ENCODE measurements around the gene DIRAS2. TPM values are rescaled to one million over a fixed set of nuclear protein-coding genes. Genes with fewer than 3 reads are reported as not detected.
"Not testable (repeated sequence)": the region's sequence is repeated elsewhere in the genome, so short reads cannot be mapped to it uniquely, and the experiment has no call there.

DIRAS2 gene, protein sequence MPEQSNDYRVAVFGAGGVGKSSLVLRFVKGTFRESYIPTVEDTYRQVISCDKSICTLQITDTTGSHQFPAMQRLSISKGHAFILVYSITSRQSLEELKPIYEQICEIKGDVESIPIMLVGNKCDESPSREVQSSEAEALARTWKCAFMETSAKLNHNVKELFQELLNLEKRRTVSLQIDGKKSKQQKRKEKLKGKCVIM
- 0.42 TPM for polyA plus RNA-seq (2013, experiment 1 of 2; ENCODE audit: insufficient read length)
- 0.84 TPM for polyA plus RNA-seq (2013, experiment 2 of 2; ENCODE audit: insufficient read length)

DNA sequence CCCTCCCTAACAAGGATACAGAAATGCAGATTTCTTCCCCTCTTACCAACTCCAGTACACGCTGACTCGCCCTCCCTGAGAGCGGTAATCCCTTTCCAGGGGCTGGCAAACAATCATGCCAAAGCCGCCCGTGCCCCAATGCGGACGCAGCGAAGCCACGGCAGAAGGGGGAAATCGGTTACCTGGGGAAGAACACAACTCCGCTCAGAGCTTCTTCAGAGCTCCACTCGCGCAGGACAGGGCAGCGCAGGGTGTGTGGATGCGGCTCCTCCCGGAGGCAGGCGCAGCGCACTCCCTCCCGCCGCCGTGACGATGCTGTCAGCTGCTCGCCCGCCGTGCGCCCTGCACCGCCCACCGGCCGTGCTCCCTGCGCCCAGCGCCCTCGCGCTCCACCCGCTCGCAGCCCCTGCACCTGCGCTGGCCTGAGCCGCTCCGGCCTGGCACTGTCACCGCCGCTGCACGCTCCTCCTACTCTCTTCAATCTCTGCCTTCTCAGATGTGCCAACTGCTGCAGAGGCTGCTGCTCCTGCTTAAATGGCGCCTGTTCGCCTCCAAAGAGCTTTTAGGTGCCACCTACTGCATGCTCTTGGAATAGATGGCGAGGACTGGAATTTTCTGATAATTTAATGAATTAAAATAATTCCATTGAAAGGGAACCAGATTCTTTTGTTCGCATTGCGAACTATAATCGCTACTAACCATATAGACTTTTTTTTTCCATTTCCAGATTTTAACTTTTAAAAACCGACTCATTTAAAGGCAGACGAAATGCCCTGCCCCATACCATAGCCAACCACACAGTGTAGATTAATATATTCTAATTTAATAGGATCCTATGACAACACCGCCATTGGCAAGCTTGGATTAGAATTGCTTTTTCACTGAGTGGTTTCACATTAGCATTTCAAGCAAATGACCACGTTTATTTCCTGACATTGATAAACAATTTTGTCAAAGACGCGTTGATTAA is at the start of gene DIRAS2:
Gene DIRAS2, minus strand, starts transcription at position 255 of the 970 bp plus-strand sequence. CDS start 28,997 bp downstream, outside the sequence.
- peak; percentile 66 for DNase-seq

DNA sequence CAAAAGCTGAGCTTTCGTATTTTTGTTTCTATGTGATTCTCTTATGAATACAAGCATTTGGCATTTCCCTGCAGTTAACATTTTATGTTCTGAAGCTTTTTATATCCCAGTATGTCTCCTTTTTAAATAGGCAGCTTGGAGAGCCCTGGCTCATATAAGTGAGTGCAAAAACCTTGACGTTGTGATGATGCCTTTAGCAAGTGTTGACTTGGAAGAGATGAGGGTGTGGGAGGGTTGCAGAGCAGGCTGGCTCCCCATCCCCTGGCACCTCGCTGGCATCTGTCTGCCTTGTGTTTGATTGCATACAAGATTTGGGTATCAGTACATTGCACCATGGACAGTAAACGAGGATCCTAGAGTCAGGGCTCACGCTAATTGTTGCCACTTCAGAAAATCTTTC is 42.1 kb upstream of the DIRAS2 start:
- no peak for DNase-seq

DNA sequence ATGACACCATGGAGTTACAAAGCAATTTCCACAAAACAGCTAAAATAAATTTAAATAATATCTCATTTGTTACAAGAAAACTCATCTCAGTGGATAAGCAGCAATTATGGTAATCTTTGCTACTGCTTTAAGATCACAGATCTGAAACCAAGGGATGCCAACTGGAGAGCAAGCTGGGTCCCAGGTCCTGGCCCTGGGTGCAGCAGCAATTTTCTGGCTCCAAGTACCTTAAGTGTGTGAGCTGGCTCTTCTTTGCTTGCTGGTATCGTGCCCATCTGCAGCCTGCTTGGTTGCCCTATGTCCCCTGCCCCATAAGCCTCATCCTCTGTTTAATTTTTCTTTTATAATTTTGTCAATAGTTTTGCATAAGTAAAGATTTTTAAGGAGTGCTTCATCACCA is 41.5 kb upstream of the DIRAS2 start:
- DNase-seq = no peak

DNA sequence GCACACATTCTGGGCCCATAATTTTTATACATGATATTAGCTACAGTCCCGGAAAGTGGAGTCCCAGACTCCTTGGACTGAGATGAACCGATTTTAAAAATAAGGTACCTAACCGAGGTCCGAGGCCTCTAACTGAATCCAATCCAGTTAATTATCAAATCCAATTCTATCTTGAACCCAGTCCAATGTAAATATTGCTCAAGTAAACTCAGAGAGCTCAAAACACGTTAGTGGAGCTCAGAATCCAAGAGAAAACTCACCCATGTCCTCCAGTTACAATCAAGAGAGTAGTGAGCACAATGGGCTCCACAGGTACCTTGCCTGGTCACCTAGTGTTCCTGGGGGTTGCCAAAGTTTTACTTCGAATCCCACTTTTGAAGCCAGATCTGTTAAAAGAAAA is 37.9 kb upstream of the DIRAS2 start:
- DNase-seq = no peak

DNA sequence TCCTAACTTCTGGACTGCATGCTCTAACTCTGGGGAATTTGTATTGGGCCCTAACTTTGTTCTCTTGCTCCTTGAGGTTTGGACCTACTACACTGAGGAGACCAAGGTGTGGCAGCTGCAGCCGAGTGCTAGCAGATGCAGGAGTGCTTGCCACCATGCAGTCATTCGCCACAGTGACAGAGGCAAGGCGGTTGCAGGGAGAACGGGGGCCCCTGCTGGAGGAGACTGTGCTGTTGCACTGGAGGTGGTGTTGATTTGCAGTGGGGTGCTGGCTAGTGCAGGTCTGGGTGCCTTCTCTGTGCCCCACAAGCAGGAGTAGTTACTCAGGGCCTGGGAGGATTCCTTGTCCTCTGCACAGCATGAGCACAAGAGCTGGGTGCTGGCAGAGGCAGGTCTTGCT is 22.4 kb upstream of the DIRAS2 start:
- no peak for DNase-seq

DNA sequence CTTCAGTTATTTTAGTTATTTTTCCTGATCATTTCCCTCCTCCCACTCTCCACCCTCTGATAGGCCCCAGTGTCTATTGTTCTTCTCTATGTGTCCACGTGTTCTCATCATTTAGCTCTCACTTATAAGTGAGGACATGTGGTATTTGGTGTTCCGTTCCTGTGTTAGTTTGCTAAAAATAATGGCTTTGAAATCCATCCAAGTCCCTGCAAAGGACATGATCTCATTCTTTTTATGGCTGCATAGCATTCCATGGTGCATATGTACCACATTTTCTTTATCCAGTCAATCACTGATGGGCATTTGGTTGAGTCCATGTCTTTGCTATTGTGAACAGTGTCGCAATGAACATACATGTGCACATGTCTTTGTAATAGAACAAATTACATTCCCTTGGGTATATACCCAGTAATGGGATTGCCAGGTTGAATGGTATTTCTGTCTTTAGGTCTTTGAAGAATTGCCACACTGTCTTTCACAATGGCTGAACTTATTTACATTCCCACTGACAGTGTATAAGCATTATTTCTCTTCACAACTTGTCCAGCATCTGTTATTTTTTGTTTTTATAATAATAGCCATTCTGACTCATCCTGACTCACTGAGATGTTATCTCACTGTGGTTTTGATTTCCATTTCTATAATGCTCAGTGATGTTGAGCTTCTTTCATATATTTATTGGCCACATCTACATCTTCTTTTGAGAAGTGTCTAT is 17.2 kb upstream of the DIRAS2 start:
- peak; percentile 57 for DNase-seq

DNA sequence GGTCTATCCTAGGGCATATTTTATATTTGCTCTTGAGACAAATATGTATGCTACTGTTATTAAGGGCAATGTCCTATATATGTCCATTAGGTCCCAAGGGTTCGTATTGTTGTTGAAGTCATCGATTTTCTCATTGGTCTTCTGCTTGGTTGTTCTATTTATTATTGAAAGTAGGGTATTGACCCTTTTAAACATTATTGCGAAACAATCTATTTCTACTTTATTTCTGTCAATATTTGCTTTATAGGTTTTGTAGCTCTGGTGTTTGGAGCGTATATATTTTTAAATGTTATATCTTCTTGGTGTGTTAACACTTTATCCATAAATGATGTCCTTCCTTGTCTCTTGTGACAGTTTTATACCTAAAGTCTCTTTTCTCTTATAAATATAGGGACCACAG is 16.2 kb upstream of the DIRAS2 start:
- no peak for DNase-seq

DNA sequence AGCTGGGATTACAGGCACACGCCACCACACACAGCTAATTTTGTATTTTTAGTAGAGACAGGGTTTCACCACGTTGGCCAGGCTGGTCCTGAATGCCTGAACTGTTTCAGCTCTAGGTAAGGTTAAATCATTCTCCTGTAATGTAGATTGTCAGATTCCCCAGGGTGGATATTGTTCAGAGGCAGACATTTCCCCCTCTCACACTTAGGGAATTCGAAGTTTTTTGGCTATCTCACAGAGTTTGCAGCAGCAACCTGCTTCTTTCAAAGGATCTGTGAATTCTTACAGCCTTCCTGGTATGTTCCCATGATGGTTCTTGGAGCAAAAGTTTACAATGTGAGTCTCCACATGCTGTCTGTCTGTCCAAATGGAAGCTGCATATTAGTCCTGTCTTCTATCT is 15.6 kb upstream of the DIRAS2 start:
- DNase-seq = no peak

DNA sequence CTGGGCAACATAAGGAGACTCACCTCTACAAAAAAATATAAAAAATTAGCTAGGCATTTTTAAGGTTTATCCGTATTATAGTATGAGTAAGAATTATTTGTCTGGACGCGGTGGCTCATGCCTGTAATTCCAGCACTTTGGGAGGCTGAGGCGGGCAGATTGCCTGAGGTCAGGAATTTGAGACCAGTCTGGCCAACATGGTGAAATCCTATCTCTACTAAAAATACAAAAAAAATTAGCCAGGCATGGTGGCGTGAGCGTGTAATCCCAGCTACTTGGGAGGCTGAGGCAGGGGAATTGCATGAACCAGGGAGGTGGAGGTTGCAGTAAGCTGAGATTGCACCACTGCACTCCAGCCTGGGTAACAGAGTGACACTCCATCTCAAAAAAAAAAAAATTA is 14.3 kb upstream of the DIRAS2 start:
- not testable (repeated sequence) for DNase-seq

DNA sequence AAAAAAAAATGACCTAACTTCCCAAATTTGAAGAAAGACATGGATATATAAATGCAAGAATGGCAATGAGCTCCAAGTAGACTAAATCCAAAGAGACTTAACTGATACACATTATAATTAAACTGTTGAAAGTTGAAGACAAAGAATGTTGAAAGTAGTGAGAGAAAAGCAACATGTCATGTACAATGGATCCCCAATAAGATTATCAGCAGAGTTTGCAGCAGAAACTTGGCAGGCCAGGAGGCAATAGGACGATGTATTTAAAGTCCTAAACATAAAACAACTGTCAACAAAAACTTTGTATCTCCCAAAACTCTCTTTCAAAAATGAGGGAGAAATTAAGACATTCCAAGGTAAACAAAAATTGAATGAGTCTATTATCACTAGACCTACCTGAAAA is 8.6 kb upstream of the DIRAS2 start:
- DNase-seq = no peak

DNA sequence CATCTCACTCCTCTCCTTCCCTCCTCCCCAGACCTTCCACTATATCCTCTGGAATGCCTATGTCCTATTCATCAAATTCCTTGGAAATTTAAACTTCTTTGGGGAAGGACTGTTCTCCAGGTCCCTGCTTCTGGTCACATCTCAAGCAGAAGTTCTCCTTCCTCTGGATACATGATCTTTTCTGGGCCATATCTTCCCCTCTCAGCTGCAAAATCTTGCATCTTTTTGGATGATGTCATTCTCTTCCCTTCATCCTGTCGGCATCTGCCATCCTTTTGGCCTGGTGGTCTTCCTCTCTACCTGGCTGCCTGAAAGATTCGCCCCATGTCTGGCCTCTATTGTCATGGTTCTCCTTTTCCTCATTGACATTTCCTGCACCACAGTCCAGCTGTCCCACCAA is 5.2 kb upstream of the DIRAS2 start:
- DNase-seq = no peak

DNA sequence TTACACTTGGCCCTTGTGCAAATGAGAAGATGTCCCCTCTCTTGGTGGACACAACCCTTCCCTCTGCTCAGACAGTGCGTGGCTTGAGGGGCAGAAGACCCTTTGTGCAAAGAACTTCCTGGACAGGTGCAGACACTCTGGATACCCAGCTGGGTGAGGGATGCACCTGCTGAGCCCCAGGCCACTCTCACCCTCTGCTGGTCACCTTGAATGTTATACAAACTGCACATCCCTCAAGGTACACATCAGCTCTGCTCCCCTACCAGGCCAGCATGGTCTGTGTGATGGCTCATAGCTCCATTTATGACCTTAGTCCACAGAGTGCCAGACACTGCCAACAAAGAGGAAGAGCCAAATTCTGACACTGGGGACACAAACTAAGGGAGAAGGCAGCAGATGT is 3.1 kb upstream of the DIRAS2 start:
- no peak for DNase-seq

DNA sequence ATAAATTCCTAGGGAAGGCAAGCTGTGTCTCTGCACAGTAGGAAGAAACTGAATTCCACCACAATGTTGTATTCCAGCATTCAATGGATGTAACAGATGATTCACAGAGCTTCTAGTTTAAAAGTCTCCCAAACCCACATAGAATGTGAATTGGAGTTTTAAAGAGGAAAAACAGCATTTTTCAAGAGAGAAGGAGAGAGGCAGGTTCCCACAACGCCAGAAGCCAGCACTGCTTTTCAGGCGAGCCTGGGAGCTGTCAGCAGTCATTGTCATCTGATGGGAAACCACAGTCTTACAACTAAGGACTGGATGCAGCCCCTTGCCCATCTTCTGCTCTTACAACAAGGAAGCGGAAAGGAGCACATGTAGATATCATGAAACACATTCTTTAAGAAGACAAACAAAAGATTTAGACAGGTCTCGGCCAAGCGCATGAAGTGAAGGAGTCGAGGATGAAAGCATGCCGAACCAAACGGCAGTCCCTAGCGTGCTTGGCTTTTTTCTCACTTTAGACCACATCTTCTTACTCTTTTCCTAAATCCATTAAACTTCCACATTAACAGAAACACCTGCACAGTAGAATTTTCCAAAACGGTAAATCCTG is 638 bp downstream of the DIRAS2 start:
- peak; percentile 40 for DNase-seq

DNA sequence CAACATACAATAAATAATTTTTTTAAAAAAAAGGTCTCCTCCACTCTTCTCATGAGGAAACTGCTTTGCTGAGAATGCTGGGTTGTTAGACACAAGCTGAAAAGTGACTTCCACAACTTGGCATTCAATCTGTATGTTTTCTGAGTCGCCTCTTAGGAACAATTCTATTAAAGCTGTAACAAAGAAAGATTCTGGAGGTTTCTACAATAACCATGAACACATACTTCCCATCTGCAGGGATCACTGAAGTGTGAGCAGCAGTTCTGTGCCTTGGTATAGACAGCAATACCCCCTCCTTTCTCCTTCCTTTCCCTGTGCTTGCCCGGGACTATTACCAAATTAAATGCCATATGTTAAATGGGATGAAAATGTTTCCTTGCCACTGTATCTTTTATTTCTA is 1.5 kb downstream of the DIRAS2 start:
- DNase-seq = no peak

DNA sequence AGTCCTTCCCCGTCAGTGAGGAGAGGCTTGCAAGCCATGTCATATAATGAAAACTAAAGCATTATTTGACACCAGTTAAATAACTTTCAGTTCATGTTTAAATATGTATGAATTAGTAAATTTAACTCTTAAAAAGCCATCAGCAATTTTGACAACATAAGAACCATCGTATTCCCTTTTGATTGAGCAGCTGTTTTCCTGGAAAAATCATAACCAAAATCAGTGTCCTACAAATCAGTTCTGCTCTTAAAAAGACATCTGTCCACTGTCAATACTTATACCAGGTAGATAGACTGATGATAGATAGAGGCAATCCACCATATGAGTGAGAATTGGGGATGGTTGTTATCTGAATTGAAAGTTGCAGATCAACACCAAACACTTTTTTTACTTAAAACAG is 2.3 kb downstream of the DIRAS2 start:
- no peak for DNase-seq

DNA sequence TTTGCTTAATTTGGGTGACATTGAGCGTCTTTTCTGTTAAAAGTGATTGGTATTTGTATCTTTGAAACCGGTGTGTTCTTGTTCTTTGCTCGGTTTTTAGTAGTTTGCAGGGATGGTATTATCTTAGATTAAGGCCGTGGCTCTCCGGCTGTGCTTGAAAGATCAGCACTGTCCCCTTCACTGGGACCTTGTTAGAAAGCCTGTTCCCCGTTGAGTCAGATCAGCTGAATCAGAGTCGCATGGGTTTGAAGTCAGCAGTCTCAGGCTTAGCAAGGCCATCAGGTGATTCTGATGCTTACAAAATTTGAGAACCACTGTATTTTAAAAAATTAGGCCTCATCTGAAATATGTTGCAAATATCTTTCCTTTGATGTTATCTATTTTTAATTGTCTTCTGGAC is 5.0 kb downstream of the DIRAS2 start:
- DNase-seq = no peak

DNA sequence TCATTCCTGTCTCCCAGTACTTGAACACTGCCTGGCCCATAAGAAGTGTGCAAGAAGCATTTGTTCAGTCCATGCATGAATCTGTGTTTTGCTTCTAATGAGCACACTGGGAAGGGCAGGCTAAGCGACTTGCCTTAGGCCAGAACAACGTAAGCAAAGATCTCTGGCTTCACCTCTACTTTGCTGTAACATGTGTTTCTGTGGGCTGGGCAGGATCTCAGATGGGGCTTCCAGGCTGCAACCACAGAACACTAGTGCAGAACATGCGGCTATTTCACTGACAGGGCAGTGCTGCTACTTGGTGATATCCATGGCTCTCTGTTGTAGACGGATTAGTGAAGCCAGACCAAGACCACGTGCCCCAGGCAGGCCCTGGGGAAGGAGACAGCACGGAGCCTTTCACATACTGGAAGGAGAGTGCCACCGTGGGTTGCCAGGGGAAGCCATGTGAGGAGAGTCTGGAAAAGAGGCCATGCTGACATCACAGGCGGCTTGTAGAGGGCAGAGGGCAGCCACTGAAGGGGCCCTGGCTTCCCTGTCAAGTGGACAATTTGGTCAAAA is 9.9 kb downstream of the DIRAS2 start:
- no peak for DNase-seq

DNA sequence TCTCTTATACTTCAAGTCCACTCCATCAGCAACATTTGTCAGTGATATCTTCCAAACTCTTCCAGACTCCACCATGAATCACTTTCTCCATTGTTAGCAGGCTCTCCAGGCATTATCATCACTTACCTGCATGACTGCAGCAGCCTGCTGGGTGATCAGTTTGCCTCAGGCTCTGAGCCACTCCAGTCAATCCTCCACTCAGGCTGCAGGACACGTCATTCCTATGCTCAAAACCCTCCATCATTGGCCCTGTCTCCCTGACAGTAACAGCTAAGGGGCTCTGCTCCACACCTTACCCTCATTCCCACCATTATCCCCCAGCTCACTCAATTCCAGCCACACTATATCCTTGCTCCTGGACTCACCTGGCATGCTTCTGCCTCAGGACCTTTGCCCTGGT is 10.7 kb downstream of the DIRAS2 start:
- DNase-seq = no peak

DNA sequence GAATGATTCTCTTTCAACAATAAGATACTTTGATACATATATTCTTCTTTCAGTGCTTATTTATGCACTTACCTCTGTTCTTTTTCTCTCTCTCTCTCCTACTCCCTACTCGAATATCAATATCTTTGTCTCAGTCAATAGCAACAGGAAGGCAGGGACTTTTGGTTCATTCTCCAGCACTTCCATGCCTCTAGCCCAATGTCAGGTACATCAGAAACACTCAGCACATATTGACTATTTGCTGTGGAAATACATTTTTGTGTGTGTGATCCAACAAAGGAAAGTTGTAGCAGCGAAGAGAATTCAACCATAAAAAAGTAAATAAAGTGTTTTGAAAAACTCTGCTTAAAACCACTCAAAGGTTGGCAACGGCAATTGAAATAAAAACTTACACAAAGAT is 12.6 kb downstream of the DIRAS2 start:
- DNase-seq = no peak

DNA sequence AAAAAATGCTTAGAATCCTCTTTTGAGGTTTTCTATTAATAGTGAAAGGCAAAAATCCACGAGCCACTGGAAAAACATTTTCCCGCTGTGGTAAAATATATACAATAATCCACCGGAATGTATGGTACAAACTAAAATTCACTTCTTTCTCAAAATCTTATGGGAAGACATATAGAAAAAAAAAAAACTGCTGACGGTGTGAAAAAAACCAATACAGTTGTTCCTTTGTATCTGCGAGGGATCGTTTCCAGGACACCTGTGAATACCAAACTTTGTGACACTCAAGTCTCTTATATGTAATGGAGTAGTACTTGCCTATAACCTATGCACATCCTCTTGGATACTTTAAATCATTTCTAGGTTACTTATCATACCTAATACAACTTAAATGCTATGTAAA is 13.3 kb downstream of the DIRAS2 start:
- DNase-seq = no peak

DNA sequence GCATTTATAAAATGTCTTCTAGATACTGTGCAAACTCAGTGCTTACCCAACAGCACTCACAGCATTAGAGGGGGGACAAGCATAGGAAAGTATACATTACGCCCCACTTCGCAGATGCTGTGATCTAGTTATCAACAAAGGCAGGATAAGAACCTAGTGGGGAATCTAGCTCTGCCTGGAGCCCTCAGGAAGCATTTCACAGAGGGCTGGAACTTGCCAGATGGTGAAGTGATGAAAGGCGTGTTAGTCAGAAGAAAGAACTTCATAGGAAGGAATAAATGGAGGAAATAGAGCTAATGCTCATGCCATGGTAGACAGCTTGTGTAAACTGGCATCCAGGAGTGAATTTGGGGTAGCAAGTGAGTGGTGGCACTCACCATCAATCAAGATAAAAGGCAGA is 25.8 kb downstream of the DIRAS2 start:
- no peak for DNase-seq

DNA sequence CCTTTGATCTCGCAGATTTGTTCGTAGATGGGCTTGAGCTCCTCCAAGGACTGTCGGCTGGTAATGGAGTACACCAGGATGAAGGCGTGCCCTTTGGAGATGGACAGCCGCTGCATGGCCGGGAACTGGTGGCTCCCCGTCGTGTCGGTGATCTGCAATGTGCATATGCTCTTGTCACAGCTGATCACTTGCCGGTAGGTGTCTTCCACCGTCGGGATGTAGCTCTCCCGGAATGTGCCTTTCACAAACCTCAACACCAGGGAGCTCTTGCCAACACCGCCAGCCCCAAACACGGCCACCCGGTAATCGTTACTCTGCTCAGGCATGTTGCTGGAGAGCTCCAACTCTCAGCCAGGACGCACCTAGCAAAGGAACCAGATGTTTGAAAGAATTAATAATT is 29.1 kb downstream of the DIRAS2 start:
- no peak for DNase-seq

DNA sequence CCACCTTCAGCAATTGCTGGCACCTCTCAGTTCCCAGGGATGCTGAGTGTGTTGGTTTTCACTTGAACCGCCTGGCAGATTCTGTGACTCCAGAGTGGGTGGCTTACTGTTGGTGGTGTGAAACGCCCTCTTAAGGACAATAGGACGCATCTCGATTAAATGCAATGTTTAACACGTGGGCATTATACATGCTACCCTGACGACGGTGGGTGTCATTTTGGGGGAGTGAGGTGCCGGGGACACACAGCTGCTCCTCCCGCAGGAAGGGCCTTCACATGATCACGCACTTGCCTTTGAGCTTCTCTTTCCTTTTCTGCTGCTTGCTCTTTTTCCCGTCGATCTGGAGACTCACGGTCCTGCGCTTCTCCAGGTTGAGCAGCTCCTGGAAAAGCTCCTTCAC is 29.7 kb downstream of the DIRAS2 start:
- no peak for DNase-seq
